ENCODE measurements around the gene COPG1. TPM values are rescaled to one million over a fixed set of nuclear protein-coding genes. Genes with fewer than 3 reads are reported as not detected.

COPG1 gene
- total RNA-seq, 1 donor from 2014 or later = 224 TPM

- Histone ChIP-seq H3K27me3 (no peaks in the 10 kb centered on the region), H3K36me3 (no peaks in the 10 kb centered on the region), H3K4me3 (no peak overlapping the region), H3K9me3 (no peaks in the 10 kb centered on the region), H3K27ac (peak overlapping the region; percentile 4 to 37), H3K4me1 (peaks cover 3 to 10% of the 10 kb centered on the region in 2 donors)
- intact Hi-C loops (cut with DNase I) = loop anchor here (5.0 kb wide), 1 partner anchor 47 kb away; the partner anchor contains the start of gene CNBP
- DNase-seq (ENCODE audit: low spot score in 2 of 2) = no peak
- TF ChIP-seq, protein P1, sequence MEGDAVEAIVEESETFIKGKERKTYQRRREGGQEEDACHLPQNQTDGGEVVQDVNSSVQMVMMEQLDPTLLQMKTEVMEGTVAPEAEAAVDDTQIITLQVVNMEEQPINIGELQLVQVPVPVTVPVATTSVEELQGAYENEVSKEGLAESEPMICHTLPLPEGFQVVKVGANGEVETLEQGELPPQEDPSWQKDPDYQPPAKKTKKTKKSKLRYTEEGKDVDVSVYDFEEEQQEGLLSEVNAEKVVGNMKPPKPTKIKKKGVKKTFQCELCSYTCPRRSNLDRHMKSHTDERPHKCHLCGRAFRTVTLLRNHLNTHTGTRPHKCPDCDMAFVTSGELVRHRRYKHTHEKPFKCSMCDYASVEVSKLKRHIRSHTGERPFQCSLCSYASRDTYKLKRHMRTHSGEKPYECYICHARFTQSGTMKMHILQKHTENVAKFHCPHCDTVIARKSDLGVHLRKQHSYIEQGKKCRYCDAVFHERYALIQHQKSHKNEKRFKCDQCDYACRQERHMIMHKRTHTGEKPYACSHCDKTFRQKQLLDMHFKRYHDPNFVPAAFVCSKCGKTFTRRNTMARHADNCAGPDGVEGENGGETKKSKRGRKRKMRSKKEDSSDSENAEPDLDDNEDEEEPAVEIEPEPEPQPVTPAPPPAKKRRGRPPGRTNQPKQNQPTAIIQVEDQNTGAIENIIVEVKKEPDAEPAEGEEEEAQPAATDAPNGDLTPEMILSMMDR (IDR thresholded peaks at IDR 0.05) = no peak
Measured at GRCh38 chr3:129228891-129229585, 20.4 kb upstream of the COPG1 start.

- no peaks in the 10 kb centered on the region for H3K9me3 ChIP-seq
- no peak for DNase-seq (ENCODE audit: low spot score in 2 of 2)
- no peaks in the 10 kb centered on the region for H3K27me3 ChIP-seq
- H3K36me3 ChIP-seq = no peaks in the 10 kb centered on the region
- TF ChIP-seq, protein P1 (IDR thresholded peaks at IDR 0.05) = no peak
- H3K4me3 ChIP-seq = no peak overlapping the region
- H3K27ac ChIP-seq = peak overlapping the region in 1 of 2 donors; percentile 50
- intact Hi-C loops (cut with DNase I) = no loop called here
- H3K4me1 ChIP-seq = peaks cover 0 to 3% of the 10 kb centered on the region in 2 donors
Measured at GRCh38 chr3:129230311-129231019, 18.9 kb upstream of the COPG1 start.

- no peak for DNase-seq (ENCODE audit: low spot score in 2 of 2)
- no peaks in the 10 kb centered on the region for H3K4me1 ChIP-seq
- TF ChIP-seq, protein P1 (IDR thresholded peaks at IDR 0.05) = no peak
- no peak overlapping the region for H3K27ac ChIP-seq
- intact Hi-C loops (cut with DNase I) = no loop called here
- no peaks in the 10 kb centered on the region for H3K9me3 ChIP-seq
- H3K4me3 ChIP-seq = no peak overlapping the region
- H3K36me3 ChIP-seq = no peaks in the 10 kb centered on the region
- no peaks in the 10 kb centered on the region for H3K27me3 ChIP-seq
Measured at GRCh38 chr3:129231331-129232119, 17.9 kb upstream of the COPG1 start.

GRCh38 chr3:129233538-129233937, 15.9 kb upstream of the COPG1 start:
- DNase-seq (ENCODE audit: low spot score in 2 of 2) = peak; percentile 54 to 76
- no peak overlapping the region for H3K27ac ChIP-seq

GRCh38 chr3:129234441-129234840, 15.0 kb upstream of the COPG1 start:
- H3K27ac ChIP-seq = no peak overlapping the region
- no peaks in the 10 kb centered on the region for H3K27me3 ChIP-seq
- no peak overlapping the region for H3K4me3 ChIP-seq
- intact Hi-C loops (cut with DNase I) = no loop called here
- TF ChIP-seq, protein P1 (IDR thresholded peaks at IDR 0.05) = no peak
- DNase-seq (ENCODE audit: low spot score in 2 of 2) = no peak
- no peaks in the 10 kb centered on the region for H3K36me3 ChIP-seq
- H3K9me3 ChIP-seq = no peaks in the 10 kb centered on the region
- H3K4me1 ChIP-seq = no peaks in the 10 kb centered on the region

More at GRCh38 chr3:129233538-129233937, 15.9 kb upstream of the COPG1 start:
- Histone ChIP-seq H3K36me3 (no peaks in the 10 kb centered on the region), H3K4me3 (no peak overlapping the region), H3K9me3 (no peaks in the 10 kb centered on the region), H3K27me3 (no peaks in the 10 kb centered on the region), H3K4me1 (no peaks in the 10 kb centered on the region)
- intact Hi-C loops (cut with DNase I) = no loop called here
- TF ChIP-seq, protein P1 (IDR thresholded peaks at IDR 0.05) = no peak

Measured in ascending aorta (tissue), 2 donors.